ENCODE results near the gene INSYN2B. TPM values are rescaled to one million over a fixed set of nuclear protein-coding genes. Genes with fewer than 3 reads are reported as not detected.
"Not testable (repeated sequence)": the region's sequence is repeated elsewhere in the genome, so short reads cannot be mapped to it uniquely, and the experiment has no call there.

The INSYN2B gene
- total RNA-seq, 2 experiments from 2014 or later = not detected

DNA sequence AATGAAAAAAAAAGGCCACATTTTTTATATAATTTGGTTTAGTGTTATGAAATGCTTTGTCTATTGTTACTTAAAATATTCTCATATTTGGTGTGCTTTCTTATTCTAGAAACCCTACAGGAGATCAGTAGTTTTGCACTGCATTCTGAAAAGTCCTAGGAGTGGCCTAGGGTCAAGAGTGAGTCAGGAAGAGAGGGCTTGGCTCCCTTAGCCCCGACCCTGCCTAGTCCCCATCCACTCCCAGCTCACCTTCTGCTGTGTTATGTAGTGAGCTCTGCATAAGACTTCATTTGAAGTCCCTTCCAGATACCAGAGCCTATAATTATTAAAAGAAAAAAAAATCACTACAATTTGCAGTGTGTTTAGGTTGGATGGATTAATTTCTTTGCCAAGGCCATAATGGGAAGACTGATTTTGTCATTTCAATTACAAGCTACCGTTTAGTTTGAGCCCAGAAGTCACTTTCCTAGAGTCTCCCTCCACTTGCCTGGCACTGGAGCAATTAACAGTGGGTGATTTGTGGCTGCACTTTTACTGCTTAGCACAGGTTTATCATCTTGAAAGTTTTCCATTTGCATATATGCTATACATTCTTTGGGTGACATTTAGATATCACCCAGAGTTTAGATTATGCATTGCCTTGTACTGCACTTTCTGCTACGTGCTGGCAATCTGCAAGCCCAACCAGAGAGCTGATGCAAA, 143.3 kb downstream of the INSYN2B start:
- Mint-ChIP-seq H3K36me3 (peaks cover 43% of the 10 kb centered on the region), H3K27ac (no peak overlapping the region), H3K4me1 (peaks cover 61% of the 10 kb centered on the region), H3K27me3 (no peaks in the 10 kb centered on the region), H3K4me3 (no peak overlapping the region), H3K9me3 (ENCODE audit: low read depth) (no peaks in the 10 kb centered on the region)
- CTCF ChIA-PET = interaction anchor here (1.2 to 1.6 kb wide), 2 partner anchors 10 to 56 kb away, joined by 3 read pairs; no protein-coding TSS in a partner anchor
- DNase-seq (no peak), ATAC-seq (no peak)

DNA sequence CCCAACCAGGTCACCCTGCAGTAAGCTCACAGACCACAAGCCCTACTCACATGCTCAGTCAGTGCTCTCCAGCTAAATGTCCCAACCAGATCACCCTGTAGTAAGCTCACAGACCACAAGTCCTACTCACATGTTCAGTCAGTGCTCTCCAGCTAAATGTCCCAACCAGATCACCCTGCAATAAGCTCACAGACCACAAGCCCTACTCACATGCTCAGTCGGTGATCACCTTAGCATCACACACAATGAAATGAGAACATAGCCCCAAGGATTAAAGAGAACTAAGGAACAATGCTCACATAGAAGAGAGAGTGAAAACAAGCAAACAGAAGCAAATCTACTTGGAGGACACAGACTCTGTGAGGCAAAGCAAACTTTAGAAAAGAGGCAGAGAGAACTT, 145.8 kb downstream of the INSYN2B start:
- Mint-ChIP-seq H3K27ac (peak overlapping the region; percentile 52), H3K36me3 (peaks cover 22% of the 10 kb centered on the region), H3K4me1 (peaks cover 63% of the 10 kb centered on the region)
- ATAC-seq; H3K4me3 Mint-ChIP-seq; CTCF ChIA-PET; H3K27me3 Mint-ChIP-seq; H3K9me3 Mint-ChIP-seq (ENCODE audit: low read depth): not testable (repeated sequence)
- peak; percentile 49 for DNase-seq

DNA sequence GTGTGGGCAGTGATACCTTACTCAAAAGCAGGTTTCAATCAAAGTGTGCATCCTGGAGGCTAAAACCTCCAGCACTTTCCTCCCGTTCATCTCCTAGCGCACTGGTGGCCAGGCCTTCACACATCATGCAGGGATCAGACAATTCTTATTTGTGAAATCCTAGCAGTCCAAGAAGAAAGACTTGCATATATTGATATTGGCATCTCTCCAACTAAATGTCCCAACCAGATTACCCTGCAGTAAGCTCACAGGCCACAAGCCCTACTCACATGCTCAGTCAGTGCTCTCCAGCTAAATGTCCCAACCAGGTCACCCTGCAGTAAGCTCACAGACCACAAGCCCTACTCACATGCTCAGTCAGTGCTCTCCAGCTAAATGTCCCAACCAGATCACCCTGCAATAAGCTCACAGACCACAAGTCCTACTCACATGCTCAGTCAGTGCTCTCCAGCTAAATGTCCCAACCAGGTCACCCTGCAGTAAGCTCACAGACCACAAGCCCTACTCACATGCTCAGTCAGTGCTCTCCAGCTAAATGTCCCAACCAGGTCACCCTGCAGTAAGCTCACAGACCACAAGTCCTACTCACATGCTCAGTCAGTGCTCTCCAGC, 146.5 kb downstream of the INSYN2B start:
- Mint-ChIP-seq H3K36me3 (peaks cover 16% of the 10 kb centered on the region), H3K27ac (peak overlapping the region; percentile 77)

DNA sequence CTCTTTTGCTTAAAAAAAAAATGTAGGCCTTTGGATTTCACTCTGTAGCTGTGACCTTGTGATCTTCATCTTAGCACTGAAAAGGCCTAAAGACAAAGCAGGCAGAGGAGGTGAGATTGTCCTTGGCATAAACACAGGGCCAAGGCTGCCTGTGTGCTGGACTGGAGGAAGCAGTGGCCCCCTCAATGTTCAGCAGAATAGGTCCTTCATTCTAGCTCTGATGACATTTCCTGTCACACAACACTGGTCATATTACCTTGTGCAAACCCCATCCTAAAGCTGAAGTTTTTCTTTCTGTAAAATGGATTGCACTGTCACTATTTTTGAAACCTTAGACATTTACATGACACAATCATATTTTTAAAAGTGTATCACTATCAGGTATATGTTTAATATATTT, 147.4 kb downstream of the INSYN2B start:
- peak; percentile 57 for ATAC-seq
- Mint-ChIP-seq H3K27me3 (no peaks in the 10 kb centered on the region), H3K4me1 (peaks cover 51% of the 10 kb centered on the region), H3K27ac (peak overlapping the region; percentile 77), H3K36me3 (peaks cover 15% of the 10 kb centered on the region), H3K9me3 (ENCODE audit: low read depth) (no peaks in the 10 kb centered on the region), H3K4me3 (no peak overlapping the region)
- CTCF ChIA-PET = no interaction called here
- DNase-seq = no peak

More for the DNA sequence above, 146.5 kb downstream of the INSYN2B start:
- H3K9me3 Mint-ChIP-seq (ENCODE audit: low read depth); CTCF ChIA-PET; H3K4me3 Mint-ChIP-seq; ATAC-seq; H3K27me3 Mint-ChIP-seq: not testable (repeated sequence)
- peak; percentile 54 for DNase-seq
- peaks cover 56% of the 10 kb centered on the region for H3K4me1 Mint-ChIP-seq

DNA sequence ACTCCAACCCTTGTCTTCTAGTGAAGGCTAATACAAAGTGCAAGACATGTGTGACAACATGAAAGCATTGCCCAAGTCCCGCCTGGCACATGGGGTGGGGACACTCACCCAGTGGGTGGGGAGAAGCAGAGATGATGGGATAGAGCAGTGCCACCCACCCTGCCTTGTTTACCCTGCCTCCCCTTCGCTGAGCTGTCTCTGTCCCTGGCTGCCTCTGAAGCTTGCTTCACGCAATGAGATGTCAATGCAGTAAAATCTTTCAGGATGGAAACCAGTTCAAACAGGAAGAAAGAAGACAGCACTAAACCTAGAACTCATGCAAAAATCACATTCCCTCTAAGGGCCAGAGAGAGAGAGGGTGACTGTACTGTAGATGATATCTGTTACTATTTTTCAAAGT, 148.0 kb downstream of the INSYN2B start:
- CTCF ChIA-PET = no interaction called here
- peak overlapping the region; percentile 54 for H3K27ac Mint-ChIP-seq
- H3K27me3 Mint-ChIP-seq = no peaks in the 10 kb centered on the region
- DNase-seq (no peak), ATAC-seq (peak; percentile 33)
- H3K4me1 Mint-ChIP-seq = peaks cover 47% of the 10 kb centered on the region
- no peak overlapping the region for H3K4me3 Mint-ChIP-seq
- H3K9me3 Mint-ChIP-seq (ENCODE audit: low read depth) = no peaks in the 10 kb centered on the region
- H3K36me3 Mint-ChIP-seq = peaks cover 15% of the 10 kb centered on the region

DNA sequence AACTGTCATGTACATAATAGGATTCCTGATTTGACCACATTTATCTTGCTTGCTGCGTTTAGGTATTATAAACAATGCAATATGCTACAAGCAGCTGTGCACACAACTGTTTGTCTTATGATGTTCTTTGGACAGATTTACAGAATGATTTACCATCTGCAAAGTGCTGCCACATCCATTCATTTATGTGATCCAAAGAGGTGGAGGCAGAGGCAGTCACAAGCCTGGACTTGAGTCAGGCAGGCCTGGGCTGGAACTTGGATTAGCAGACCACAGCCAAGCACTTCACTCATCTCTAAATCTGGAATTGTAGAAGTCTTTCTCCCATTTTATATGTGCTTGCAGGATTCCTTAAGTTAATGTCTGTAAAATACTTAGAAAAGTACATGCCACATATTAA, 149.0 kb downstream of the INSYN2B start:
- Mint-ChIP-seq H3K4me3 (no peak overlapping the region), H3K36me3 (peaks cover 12% of the 10 kb centered on the region), H3K27me3 (no peaks in the 10 kb centered on the region), H3K4me1 (peaks cover 41% of the 10 kb centered on the region), H3K9me3 (ENCODE audit: low read depth) (no peaks in the 10 kb centered on the region), H3K27ac (no peak overlapping the region)
- CTCF ChIA-PET = no interaction called here
- ATAC-seq (no peak), DNase-seq (no peak)

DNA sequence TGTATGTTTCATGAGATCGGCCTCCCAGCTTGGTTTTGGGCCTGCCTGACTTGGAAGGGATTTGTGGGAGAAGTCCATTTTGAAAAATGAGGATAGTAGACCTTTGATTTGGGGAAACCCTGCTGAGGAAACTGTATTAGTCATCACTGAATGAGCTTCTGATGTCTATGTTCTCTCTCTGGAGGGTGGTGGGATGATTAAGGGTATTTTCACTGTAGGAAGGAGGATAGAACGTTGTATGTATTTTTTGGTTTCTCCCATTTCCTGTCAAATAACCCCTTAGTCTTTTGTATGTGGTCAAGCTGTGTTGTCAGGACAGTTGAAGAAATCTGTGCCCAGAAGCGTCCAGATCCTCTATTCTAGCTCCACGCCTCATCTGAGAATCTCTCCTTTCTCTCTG, 151.9 kb downstream of the INSYN2B start:
- DNase-seq (no peak), ATAC-seq (no peak)
- CTCF ChIA-PET = no interaction called here
- Mint-ChIP-seq H3K27me3 (no peaks in the 10 kb centered on the region), H3K4me3 (no peak overlapping the region), H3K36me3 (peaks cover 14% of the 10 kb centered on the region), H3K9me3 (ENCODE audit: low read depth) (no peaks in the 10 kb centered on the region), H3K4me1 (peaks cover 27% of the 10 kb centered on the region), H3K27ac (no peak overlapping the region)

DNA sequence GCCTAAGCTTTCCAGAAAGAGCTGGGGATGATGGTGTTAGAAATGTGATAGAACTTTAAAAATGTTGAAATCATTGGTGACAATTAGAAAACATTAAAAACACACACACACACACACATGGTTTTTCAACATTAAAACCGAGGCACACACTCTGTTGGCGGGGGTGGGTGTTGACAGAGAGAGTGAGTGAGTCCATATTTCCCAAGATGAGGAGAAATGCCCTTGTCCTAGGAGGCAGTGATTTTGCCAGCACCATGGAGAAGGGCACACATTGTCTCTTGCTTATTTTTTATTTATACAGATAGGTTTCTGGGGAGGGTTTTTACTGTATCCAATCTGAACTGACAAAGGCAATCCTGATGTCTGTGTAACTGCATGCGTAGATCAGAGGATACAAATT, 152.5 kb downstream of the INSYN2B start:
- H3K9me3 Mint-ChIP-seq (ENCODE audit: low read depth) = no peaks in the 10 kb centered on the region
- ATAC-seq (no peak), DNase-seq (no peak)
- peaks cover 12% of the 10 kb centered on the region for H3K36me3 Mint-ChIP-seq
- CTCF ChIA-PET = interaction anchor here (1.2 kb wide), 1 partner anchor 11 kb away, joined by 4 read pairs; no protein-coding TSS in a partner anchor
- no peak overlapping the region for H3K4me3 Mint-ChIP-seq
- H3K4me1 Mint-ChIP-seq = peaks cover 20% of the 10 kb centered on the region
- no peak overlapping the region for H3K27ac Mint-ChIP-seq
- no peaks in the 10 kb centered on the region for H3K27me3 Mint-ChIP-seq

DNA sequence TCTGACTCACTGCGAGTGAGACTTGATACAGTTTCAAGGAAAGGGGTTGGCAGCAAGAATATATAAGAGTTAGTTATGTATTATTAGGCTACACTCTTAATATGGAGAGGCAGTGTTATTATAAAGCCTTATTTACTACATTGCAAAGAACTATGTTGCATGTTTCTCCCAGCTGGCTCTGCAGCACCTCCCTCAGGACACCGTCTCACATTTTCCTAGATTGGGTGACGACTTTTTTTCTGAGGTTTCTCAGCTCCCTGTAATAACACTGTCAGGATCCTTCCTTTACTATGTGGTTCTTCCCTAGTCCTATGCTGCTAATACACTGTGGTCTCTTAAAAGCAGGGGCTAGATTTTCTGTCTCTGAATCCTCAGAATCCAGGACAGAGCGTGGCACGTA, 153.7 kb downstream of the INSYN2B start:
- ATAC-seq = no peak
- Mint-ChIP-seq H3K36me3 (peaks cover 9% of the 10 kb centered on the region), H3K27me3 (no peaks in the 10 kb centered on the region), H3K9me3 (ENCODE audit: low read depth) (no peaks in the 10 kb centered on the region), H3K4me3 (no peak overlapping the region), H3K27ac (no peak overlapping the region), H3K4me1 (peaks cover 9% of the 10 kb centered on the region)
- no peak for DNase-seq
- CTCF ChIA-PET = no interaction called here

DNA sequence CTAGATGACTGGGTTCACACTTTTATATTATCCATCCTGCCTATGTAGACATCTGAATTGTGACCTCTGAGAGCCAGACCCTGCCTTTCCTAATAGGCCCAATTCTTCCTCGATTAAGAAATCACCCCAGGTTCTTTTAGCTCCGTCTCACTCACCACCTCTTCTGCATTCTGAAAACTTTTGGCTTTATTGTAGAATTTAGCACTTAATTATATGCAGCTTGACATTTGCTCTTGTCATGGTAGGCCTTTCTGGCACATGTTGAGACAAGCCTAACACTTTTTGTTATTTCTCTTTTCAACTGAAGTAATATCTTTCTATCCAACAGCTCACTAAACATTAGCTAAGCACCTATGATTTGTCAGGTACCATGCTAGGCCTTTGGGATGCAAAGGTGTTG, 163.3 kb downstream of the INSYN2B start:
- H3K4me3 Mint-ChIP-seq = no peak overlapping the region
- no peak overlapping the region for H3K27ac Mint-ChIP-seq
- H3K9me3 Mint-ChIP-seq (ENCODE audit: low read depth) = no peaks in the 10 kb centered on the region
- ATAC-seq = no peak
- DNase-seq = no peak
- no peaks in the 10 kb centered on the region for H3K4me1 Mint-ChIP-seq
- CTCF ChIA-PET = no interaction called here
- no peaks in the 10 kb centered on the region for H3K27me3 Mint-ChIP-seq
- peaks cover 67% of the 10 kb centered on the region for H3K36me3 Mint-ChIP-seq

DNA sequence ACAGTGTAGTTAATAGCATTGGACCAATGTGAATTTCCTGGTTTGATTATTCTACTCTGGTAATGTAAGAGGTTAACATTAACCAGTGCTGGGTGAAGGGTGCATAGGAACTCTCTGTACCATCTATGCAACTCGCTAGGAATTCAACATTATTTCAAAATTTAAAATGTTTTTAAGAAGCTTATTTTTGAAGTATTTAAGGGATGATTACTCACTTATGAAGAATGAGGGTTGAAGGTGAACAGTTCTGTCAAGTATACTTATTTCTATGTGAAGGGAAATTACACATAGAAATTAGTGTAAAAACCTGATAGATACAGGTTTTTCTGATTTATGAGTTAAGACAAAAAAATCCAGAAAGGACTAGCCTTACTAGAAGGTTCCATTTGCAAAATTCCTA, 165.8 kb downstream of the INSYN2B start:
- CTCF ChIA-PET = no interaction called here
- Mint-ChIP-seq H3K36me3 (peaks cover 62% of the 10 kb centered on the region), H3K4me3 (no peak overlapping the region), H3K27me3 (no peaks in the 10 kb centered on the region), H3K4me1 (no peaks in the 10 kb centered on the region), H3K9me3 (ENCODE audit: low read depth) (no peaks in the 10 kb centered on the region), H3K27ac (no peak overlapping the region)
- DNase-seq (no peak), ATAC-seq (no peak)

Small RNA genes lying within 50 kb of the gene (microRNA-seq; reads per million reads assigned to microRNA genes)
- not detected for gene MIR378E

Other genes with a start within 250 kb of the INSYN2B start
- not detected for gene FOXI1, start 125.4 kb upstream of the INSYN2B start, total RNA-seq

Measured in activated CD8-positive, alpha-beta memory T cell treated with anti-CD3 and anti-CD28 coated beads, Interleukin-2, amount 10 ng/mL, durations not matched to agents 7 days and 5 days (primary cell).